ENCODE data around the gene BIN2.

GRCh38 chr12:51359851-51360250 is 35.9 kb upstream of the BIN2 start:
- TF ChIP-seq POLR2A (IDR thresholded peaks at IDR 0.05): no peak
- TF ChIP-seq CTCF (IDR thresholded peaks at IDR 0.05): no peak
